ENCODE results near the gene UFSP1.
"Not testable (repeated sequence)": the region's sequence is repeated elsewhere in the genome, so short reads cannot be mapped to it uniquely, and the experiment has no call there.

The UFSP1 gene

DNA sequence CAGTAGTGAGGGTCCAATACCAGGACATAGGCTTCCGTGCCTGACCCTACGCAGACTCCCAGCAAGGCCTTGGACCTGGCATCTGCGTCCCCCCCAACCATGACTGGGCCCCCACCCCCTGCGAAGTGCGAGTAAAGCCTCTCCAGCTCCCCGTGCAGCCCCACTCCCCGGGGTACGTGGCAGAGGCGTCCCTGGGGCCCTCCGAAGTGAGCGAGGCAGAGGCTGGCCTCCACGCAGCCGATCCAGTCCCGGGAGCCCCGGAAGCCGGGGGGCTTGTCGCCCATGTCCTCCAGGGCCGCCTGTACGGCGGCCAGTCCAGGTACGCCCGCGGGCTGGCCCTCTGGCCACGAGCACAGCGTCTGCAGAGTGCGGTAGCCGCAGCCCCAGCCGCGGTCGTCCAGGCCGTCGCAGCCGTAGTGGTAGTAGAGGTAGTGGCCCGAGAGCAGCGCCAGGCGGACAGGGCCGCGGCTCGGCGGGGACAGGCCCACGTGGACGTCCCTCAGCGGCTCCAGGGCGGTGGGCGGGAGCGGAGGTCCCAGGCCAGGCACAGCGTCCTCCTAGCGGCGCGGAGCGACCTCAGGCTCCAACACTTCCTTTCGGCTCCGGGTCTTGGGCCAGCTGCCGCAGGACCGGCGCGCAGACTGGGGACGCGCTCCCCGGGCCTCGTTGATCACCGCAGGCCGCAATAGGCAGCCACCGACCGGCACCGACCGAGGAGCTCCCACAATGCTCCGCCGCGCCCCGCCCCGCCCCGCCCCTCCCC lies at the start of gene UFSP1:
UFSP1 (minus strand) TSS at position 728 of the 763 bp plus-strand sequence; CDS start at position 284, 444 bp downstream.
- DNase-seq: no peak

DNA sequence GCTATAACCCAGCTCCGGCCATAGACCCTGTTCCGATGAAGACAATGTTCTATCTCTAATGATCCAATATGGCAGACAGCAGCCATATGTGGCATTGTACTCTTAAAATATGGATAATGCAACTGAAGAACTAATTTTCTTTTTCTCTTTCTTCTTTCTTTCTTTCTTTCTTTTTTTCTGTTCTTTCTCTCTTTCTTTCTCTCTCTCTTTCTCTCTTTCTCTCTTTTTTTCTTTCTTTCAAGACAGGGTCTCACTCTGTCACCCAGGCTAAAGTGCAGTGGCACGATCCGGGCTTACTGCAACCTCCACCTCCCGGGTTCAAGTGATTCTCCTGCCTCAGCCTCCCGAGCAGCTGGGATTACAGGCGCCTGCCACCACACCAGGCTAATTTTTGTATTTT lies 46.7 kb upstream of the UFSP1 start:
- not testable (repeated sequence) for DNase-seq

DNA sequence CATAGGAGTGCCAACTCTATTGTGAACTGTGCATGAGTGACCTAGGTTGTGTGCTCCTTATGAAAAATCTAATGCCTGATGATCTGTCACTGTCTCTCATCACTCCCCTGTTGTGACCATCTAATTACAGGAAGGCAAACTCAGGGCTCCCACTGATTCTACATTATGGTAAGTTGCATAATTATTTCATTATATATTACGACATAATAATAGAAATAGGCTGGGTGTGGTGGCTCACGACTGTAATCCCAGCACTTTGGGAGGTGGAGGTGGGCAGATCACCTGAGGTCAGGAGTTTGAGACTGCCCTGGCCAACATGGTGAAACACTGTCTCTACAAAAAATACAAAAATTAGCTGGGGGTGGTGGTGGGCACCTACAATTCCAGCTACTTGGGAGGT lies 45.9 kb upstream of the UFSP1 start:
- not testable (repeated sequence) for DNase-seq

DNA sequence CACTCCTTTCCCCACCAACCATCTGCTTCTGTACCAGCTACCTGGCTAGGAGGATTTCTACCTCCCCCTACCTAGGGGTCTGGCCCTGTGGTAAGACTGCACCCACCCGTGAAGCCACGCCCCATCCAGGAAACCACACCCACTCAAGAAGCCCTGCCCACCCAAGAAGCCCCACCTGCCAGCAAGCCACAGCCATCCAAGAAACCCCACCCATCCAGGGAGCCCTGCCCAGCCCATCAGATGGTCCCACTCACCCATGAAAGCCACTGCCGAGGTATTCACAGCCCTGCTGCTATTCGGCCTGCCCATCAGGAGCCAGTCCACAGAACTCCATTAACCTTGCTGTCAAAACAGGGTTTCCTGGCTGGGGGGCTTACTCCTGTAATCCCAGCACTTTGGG lies 44.2 kb upstream of the UFSP1 start:
- DNase-seq: no peak

DNA sequence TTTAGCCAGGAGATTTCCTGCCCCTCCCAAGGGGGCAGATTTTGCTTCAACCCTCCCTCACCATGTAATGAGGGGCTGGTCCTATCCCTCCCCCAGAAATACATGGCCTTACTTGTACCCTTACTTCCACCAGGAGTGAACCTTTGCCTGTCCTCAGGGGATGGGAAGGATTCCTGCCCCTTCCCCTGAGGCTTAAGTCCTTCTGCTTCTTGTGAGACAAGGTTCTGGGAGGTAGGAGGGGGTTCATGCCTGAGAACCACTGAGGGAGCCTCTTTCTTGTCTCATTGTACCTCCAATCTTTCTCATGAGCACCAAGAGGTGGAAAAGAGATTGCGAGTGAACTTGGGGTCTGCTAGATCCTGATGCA lies 40.3 kb upstream of the UFSP1 start:
- DNase-seq: no peak

DNA sequence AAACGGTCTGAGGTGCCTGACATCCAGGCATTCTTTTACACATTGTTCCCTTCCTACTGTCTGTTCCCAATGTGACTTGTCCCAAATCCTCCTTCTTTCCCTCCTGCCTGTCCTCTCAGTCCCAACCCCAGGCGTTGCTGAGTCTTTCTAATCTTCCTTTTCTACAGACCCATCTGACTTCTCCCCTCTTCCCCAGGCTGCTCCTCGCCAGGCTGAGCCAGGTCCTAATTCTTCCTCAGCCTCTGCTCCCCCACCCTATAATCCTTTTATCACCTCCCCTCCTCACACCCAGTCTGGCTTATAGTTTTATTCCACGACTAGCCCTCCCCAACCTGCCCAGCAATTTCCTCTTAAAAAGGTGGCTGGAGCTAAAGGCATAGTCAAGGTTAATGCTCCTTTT lies 34.1 kb upstream of the UFSP1 start:
- DNase-seq: not testable (repeated sequence)

DNA sequence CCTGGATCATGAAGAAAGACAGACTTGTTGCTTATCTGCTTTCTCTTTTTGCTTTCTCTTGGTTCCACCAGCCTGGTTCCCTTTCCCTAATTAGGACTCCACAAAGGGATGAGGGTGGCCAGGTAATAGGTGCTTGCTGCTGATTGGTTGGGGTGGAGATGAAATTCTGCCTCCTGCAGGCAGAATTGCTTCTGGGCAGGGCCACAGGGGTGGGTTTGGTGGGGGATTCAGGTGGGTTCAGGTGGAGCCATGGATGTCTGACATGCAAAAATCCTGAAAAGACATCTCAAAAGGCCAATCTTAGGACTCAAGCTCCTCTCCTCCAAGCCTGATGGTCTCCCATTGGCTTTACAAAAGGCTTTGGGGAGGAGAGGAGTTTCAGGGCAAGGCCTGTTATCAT lies 31.5 kb upstream of the UFSP1 start:
- no peak for DNase-seq

DNA sequence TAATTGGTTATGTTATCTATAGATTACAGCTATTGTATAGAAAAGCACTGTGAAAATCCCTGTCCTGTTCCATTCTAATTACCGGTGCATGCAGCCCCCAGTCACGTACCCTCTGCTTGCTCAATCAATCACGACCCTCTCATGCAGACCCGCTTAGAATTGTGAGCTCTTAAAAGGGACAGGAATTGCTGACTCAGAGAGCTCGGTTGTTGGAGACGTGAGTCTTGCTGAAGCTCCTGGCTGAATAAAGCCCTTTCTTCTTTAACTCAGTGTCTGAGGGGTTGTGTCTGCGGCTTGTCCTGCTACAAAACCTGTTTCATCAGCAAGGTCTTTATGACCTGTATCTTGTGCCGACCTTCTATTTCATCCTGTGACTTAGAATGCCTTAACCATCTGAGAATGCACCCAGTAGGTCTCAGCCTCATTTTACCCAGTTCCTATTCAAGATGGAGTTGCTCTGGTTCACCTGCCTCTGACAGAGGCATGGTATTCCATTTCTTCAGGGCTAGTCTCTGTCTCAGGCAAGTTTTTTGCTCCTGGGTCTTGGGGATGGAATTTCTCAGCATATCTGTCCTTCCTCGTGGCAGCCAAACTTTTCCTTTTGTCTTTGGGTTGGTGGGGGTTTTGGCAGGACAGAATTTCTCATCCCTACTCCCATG lies 30.4 kb upstream of the UFSP1 start:
- not testable (repeated sequence) for DNase-seq

DNA sequence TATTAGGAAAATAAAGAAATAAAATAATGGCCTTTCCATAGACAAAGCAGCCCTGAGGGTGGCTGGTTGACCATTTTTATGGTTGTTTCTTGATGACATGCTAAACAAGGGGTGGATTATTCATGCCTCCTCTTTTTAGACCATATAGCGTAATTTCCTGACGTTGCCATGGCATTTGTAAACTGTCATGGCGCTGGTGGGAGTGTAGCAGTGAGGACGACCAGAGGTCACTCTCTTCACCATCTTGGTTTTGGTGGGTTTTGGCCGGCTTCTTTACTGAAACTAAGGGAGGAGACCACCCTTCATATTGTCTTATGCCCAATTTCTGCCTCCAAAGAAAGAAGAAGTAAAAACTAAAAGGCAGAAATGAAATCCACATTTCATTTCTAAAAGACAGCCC lies 29.8 kb upstream of the UFSP1 start:
- not testable (repeated sequence) for DNase-seq

DNA sequence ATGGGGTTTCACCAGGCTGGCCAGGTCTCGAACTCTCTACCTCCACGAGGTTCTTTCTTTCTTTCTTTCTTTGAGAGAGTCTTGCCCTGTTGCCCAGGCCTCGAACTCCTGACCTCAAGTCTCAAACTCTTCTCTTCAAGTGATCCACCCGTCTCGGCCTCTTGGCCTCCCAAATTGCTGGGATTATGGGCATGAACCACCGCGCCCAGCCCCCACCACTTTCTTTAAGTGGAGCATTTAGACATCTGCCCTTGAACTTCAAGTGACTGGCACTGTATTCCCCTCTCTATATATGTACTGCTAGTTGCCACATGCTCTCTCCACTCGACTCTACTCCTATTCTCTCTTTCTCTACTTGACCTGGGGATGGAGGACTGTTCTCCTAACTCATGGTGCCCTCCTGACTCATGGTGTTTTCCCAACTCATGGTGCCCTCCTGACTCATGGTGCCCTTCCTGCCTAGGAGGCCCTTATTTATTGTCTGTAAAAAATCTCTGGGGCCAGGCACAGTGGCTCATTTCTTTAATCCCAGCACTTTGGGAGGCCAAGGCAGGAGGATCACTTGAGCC lies 25.4 kb upstream of the UFSP1 start:
- no peak for DNase-seq

DNA sequence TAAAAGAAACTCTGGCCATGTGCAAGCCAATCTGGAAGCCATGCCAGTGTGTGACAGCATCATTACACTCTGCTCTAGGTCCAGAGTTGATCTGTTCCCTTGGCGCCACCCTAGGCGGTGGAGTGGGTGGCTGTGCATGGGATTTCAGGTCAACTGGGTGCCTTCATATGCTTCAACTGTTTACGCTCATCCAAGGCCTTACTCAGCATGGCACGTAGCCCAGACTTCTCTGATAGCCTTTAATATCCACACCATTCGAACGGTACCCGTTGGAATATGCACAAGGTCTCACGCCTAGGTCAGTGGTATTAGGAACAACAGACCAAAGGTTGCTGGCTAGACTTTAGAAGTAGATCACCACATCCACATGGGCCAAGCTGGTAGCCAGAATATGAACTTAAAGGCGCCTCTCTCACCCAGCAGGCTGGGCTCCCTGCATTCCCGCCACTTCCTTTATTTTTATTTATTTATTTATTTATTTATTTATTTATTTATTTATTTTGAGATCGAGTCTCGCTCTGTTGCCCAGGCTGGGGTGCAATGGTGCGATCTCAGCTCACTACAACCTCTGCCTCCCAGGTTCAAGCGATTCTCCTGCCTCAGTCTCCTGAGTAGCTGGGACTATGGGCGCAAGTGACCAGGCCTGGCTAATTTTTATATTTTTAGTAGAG lies 24.8 kb upstream of the UFSP1 start:
- DNase-seq: no peak

DNA sequence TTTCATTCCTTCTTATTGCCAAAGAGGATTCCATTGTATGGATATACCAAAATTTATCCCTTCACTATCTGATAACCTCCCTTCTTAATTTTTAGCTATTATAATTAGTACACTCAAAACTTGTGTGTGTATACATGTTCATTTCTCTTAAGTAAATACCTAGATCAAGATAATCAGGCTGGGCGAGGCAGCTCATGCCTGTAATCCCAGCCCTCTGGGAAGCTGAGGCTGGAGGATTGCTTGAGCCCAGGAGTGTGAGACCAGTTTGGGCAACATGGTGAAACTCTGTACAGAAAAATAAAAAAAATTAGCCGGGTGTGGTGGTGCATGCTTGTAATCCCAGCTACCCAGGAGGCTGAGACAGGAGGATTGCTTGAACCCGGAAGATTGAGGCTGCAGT lies 22.0 kb upstream of the UFSP1 start:
- DNase-seq: no peak

DNA sequence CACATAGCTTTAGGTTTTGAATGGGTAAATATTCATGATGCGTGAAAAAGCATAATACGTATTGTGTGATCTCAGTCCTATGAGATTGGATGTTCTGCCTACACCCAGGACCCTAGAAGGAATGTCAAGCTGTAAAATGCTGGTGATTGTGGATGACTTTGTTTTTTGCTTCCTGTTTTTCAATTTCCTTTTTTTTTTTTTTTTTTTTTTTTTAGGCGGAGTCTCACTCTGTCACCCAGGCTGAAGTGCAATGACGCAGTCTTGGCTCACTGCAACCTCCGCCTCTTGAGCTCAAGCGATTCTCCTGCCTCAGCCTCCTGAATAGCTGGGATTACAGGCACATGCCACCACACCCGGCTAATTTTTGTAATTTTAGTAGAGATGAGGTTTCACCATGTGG lies 20.9 kb upstream of the UFSP1 start:
- DNase-seq: not testable (repeated sequence)

DNA sequence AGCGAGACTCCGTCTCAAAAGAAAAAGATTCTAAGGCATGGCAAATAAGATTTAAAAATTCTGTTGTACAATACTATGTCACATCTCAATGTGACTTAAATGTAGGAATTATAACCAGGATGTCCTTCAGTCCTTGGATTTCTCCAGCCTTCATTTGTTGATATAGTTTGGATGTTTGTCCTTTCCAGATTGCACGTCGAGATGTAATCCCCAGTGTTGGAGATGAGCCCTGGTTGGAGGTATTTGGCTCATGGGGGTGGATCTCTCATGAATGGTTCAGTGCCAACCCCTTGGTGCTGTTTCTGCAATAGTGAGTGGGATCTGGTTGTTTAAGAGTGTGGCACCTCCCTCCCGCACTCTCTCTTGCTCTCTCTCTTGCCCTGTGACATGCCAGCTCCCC lies 19.0 kb upstream of the UFSP1 start:
- no peak for DNase-seq

DNA sequence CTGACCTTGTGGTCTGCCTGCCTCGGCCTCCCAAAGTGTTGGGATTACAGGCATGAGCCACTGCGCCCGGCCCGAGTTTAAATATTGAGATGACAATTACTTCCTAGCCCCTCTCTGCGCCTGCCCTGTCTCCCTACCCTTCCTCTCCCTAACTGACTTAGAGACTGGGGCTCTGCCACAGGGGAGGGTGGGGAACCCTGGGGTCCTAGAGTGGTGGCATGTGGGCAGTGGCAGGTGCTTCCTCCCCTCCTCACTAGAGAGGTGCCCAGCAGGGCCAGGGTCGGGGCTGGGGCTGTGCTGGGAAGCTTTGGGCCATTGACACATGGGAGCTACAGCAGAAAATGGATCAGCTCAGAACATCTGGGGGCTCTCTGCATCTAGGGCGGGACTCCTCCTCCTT lies 13.1 kb upstream of the UFSP1 start:
- no peak for DNase-seq

DNA sequence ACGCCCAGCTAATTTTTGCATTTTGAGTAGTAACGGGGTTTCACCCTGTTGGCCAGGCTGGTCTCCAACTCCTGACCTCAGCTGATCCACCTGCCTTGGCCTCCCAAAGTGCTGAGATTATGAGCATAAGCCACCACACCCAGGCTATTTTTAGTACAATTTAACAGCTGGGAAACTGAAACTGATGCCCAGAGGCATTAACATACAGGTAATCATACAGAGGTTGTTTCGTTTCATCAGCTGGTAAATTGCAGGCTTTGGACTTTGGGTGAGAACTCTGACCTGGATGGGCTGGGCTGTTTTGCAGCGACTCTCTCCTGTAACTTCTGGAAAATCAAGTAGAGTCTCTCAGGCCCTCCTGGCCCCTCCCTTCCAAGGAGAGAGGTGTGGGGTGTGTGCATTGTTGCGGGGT lies 12.4 kb upstream of the UFSP1 start:
- no peak for DNase-seq

DNA sequence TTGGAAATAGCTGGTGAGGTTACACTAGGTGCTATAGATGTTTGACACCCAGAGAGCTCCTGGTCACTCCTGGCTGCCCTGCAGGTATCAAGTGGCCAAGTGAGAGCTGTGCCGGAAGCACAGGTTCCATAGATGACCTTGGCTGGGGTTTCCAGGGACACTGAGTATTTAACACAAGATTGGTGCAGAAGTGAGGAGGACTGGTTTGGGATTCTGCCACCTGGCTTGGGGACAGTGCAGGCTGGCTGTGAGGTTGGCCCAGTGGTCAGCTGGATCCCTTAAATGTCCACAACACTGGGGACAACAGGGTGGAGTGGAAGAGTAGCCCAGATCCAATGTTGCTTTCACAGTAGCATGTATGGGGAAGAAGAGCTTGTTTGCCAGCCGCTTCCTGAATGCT lies 11.5 kb upstream of the UFSP1 start:
- DNase-seq: no peak

DNA sequence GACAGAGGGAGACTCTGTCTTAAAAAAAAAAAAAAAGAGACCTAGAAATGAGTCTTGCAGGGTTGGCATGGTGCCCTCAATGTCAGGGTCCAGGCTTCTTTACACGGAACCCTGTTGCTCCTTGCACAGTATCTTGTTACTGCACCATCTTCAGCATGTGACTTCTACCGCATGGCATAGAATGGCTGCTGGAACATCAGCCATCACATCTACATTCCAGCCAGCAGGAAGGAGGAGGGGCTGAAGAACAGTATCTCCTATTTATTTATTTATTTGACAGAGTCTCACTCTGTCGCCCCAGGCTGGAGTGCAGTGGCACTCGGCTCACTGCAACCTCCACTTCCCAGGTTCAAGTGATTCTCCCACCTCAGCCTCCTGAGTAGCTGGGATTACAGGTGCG lies 9.9 kb upstream of the UFSP1 start:
- no peak for DNase-seq

DNA sequence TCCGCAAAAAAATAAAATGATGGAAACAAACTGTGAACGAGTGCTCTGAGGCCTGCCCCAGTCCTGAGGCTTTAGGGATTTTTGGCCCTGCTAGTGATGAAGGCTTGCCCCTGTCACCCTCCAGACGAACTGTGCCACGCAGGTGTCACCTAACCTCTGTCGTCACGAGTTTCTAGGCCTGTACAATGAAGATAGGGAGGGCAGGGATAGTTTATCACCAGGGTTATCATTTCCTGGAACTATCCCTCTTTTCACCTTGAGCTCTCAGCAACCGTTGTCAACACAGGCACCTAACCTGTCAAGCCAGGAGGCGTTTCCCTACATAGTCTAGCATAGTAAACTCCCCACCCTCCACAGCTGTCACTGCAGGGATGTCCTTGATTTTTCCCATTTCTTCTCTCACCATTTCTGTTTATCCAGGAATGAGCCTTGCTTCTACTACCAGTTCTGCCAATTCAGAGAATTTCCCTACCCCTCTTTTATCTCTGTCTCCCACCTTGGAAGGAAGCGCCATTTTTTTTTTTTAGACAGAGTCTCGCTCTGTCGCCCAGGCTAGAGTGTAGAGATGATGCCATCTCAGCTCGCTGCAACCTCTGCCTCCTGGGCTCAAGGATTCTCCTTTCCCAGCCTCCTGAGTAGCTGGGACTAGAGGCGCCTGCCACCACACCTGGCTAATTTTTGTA lies 8.4 kb upstream of the UFSP1 start:
- DNase-seq: no peak

DNA sequence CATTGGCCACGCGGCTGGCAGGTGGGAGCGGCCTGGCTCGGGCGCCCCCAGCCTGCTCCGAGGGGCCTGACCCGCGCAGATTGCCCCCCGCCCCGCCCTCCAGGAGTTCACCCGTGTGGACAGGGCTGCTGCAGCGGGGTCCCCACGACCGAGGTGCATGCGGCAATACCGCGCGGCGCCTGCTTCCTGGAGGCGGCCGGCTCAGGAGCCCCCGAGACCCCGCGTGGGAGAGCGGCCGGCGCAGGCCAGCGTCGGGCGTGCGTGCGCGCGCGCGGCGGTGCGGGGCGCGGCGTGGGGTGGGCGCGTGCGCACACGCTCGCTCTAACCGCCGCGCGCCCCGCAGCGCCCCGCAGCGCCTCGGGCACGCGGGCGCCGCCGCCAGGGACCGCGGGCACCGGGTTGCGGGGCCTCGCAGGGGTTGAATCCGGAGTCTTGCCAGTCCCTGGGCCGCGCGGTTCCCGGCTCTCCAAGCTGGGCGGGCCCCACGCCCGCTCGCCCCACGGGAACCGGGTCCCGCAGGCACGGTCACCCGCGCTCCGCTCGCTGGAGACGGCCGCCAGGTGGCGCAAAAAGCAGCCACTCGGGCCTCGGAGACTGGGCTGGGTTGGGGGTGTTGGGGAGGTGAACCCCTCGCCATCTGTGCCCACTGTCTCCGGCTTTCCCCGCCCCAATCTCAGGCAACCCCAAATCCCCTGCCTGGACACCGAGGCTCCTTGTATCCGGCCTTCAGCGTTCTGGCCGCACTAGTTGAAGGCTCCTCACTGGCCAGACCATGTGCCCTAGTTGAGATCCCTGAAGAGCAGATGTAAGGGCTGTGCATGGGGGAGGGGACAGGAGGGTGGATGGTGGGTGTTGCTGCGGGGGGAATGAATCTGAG lies 7.5 kb upstream of the UFSP1 start:
- DNase-seq: no peak

DNA sequence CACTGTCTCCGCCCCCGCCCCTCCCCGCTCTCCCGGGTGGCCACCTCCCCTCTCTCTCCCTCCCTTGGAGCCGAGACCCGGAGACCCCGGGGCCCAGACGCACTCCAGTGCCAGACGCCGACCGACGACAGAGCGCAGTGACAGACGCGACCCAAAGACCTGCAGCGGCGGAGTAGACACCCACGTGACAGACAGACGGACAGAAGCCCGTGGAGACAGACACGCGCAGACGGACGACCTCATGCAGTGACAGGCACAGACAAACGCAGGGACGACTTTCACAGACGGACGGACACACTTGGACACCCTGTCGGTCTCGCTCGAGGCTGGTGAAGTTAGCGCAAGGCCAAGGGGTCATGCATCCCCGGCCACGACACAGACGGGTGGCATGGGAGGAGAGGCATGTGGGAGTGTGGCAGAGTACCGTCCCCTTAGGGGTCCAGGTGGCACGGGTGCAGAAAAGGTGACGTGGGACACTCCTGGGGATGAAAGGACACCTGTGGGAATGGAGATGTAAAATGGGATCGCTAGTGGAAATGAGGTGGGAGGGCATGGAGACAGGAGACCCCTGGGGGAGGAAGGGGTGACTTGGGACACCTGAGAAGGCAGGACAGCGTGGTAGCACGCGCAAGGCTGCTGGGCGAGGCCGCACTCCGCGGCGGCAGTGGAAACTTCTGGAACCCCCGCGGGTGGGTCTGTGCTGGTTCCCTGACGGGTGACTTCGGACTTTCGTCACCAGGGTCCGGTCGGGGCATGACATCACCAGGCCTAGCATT lies 6.6 kb upstream of the UFSP1 start:
- no peak for DNase-seq

DNA sequence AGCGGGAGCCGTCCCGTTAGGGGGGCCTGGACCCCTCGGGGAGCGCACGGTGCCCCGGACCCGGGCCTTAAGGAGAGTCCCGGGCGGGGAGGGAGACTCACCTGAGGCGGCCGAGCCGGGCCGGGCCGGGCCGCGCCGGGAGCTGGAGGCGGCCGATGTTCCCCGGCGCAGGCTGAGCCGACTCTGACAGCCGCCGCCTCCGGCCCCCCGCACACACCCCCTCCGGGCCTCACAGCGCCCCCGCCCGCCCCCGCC lies 6.1 kb upstream of the UFSP1 start, which contains the start of gene ACHE:
ACHE (minus strand) TSS at position 188 of the 255 bp plus-strand sequence. CDS start 1,656 bp downstream, outside the sequence.
- no peak for DNase-seq

All from NCI-H187 (cell line).